Breast epithelium (tissue), 4 donors: ENCODE data around the gene KIF26B. TPM values are rescaled to one million over a fixed set of nuclear protein-coding genes. Genes with fewer than 3 reads are reported as not detected.

Source experiments
- DNase-seq, 2 donors: peaks; one replicate each; pipeline ENCODE4 v3.0.0-alpha.2; 2019; ENCODE audit warnings: low spot score in 2 of 2
- H3K27ac ChIP-seq, 2 donors: fragments of 200-600 bp; sonication (generic) in 1 of 2; one replicate each; pipeline ENCODE4 v1.5.1; 2016 to 2019; ENCODE audit warnings: mild to moderate bottlenecking in 1 of 2
- H3K27me3 ChIP-seq, 2 donors: fragments of 200-600 bp; sonication (generic) in 1 of 2; one replicate each; pipeline versions ENCODE4 v1.5.1 to v1.6.0; 2017 to 2019; ENCODE audit warnings: control low read depth in 1 of 2, mild to moderate bottlenecking in 1 of 2
- H3K36me3 ChIP-seq: fragments of 200-600 bp; one replicate; pipeline ENCODE4 v1.5.1; 2019
- H3K4me1 ChIP-seq, 2 donors: fragments of 200-600 bp; sonication (generic); one replicate each; pipeline ENCODE4 v1.5.1; 2016 to 2019; ENCODE audit warnings: control low read depth in 1 of 2
- H3K4me3 ChIP-seq, 3 donors: fragments of 200-600 bp; sonication (generic); 1 replicate in 2 of 3; 2 replicates in 1 of 3; pipeline ENCODE4 v1.5.1; 2016 to 2019; ENCODE audit warnings: mild to moderate bottlenecking in 3 of 3, moderate library complexity in 2 of 3
- H3K9me3 ChIP-seq, 2 donors: fragments of 200-600 bp; sonication (generic) in 1 of 2; one replicate each; pipeline ENCODE4 v1.5.1; 2016 to 2019; ENCODE audit warnings: control low read depth in 1 of 2
- CTCF ChIP-seq, 3 donors: fragments of 450-650 bp; IDR thresholded peaks; one replicate each; pipeline ENCODE4 v1.5.1; 2016 to 2017; ENCODE audit warnings: antibody characterized with exemption in 3 of 3, mild to moderate bottlenecking in 3 of 3, moderate library complexity in 3 of 3
- POLR2A ChIP-seq: fragments of 450-650 bp; IDR thresholded peaks from one replicate; pipeline ENCODE4 v1.6.1; 2016; ENCODE audit warnings: antibody characterized with exemption, mild to moderate bottlenecking, moderate library complexity
- POLR2AphosphoS5 ChIP-seq, 3 donors: sonication (generic); formaldehyde crosslinking; IDR thresholded peaks; one replicate each; pipeline ENCODE4 v1.6.1; 2017; ENCODE audit warnings: antibody characterized with exemption in 3 of 3
- intact Hi-C: fragments of 100-400 bp; cut with DNase I; formaldehyde crosslinking; loops from one replicate; pipeline ENCODE4 v1.15.1; 2023; ENCODE audit warnings: low total_unique reads
- total RNA-seq, 3 donors: library from RNA; depleted of rRNA; stranded (reverse); fragments of >200 nt; gene quantifications; one replicate each; pipeline ENCODE4 v1.1.0, GENCODE V29; 2016

KIF26B gene
- total RNA-seq, 3 donors from 2014 or later = 0.32 to 1.0 (median 0.33) TPM

GRCh38 chr1:245160288-245160687 is 5.5 kb downstream of the KIF26B start:
- intact Hi-C loops = no loop called here
- no peak overlapping the region for H3K4me3 ChIP-seq
- no peak for TF ChIP-seq POLR2AphosphoS5 (IDR thresholded peaks at IDR 0.05)
- TF ChIP-seq POLR2A = no peak
- TF ChIP-seq CTCF (IDR thresholded peaks at IDR 0.05) = no peak
- H3K36me3 ChIP-seq = no peaks in the 10 kb centered on the region
- no peak for DNase-seq
- H3K4me1 ChIP-seq = no peaks in the 10 kb centered on the region
- H3K27ac ChIP-seq = no peak overlapping the region
- no peaks in the 10 kb centered on the region for H3K9me3 ChIP-seq
- no peaks in the 10 kb centered on the region for H3K27me3 ChIP-seq

DNA sequence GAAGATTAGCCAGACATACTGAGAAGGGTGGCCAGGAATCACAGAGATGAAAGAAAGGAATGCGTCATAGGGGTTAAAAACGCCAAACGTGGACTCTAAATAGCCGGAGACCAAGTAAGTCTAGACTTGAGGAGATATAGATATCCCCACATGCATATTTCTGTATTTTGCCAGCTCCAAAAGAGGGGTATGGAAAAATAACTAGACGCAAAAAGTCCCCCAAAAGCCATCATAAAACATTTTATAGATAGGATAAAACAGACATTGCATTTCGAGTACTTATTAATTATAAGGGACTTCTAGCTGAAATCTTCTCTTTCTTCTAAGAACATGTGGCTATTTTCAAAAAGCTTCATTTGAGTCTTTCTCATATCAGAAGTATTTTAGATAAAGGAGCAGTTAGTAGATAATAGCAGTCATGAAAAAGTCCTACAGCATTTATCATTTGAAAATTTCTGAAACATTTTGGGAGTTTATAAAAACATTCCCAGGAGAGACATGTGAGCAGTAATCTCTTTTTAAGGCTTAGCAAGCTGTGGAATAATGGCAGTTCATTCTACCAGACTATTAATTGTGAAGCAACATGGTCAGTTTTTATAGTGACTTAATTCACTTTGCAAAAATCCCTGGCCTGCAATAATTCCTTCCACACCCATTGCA is 6.1 kb downstream of the KIF26B start:
- H3K4me1 ChIP-seq = no peaks in the 10 kb centered on the region
- H3K27ac ChIP-seq = no peak overlapping the region
- TF ChIP-seq POLR2AphosphoS5 (IDR thresholded peaks at IDR 0.05) (no peak), POLR2A (no peak), CTCF (IDR thresholded peaks at IDR 0.05) (no peak)
- H3K27me3 ChIP-seq = no peaks in the 10 kb centered on the region
- H3K4me3 ChIP-seq = no peak overlapping the region
- DNase-seq = no peak
- H3K36me3 ChIP-seq = no peaks in the 10 kb centered on the region
- H3K9me3 ChIP-seq = no peaks in the 10 kb centered on the region
- intact Hi-C loops = no loop called here

GRCh38 chr1:245161866-245162265 is 7.1 kb downstream of the KIF26B start:
- no peak for DNase-seq
- intact Hi-C loops = no loop called here
- Histone ChIP-seq H3K27me3 (no peaks in the 10 kb centered on the region), H3K9me3 (no peaks in the 10 kb centered on the region), H3K4me1 (no peaks in the 10 kb centered on the region), H3K27ac (no peak overlapping the region), H3K4me3 (no peak overlapping the region), H3K36me3 (no peaks in the 10 kb centered on the region)
- TF ChIP-seq POLR2AphosphoS5 (IDR thresholded peaks at IDR 0.05) (no peak), POLR2A (no peak), CTCF (IDR thresholded peaks at IDR 0.05) (no peak)

DNA sequence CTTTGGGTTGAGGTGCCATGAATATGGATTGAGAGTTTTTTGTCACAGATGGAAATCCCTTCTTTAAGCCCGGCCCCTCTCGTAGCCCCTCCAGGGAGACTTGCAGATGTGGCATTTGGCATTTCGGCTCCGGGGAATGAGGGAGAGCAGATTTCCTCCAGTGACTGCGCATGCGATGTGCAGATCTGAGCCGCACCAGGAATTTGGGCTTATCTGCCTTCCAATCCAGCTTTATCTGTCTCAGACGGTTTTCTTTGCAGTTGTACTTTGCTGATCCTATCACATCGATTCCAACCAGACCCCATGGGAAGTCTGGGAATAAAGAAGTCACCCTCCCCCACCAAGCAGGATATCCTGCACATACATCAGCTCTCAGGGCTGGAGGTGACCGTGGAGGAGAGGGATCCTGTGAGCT is 11.7 kb downstream of the KIF26B start:
- Histone ChIP-seq H3K36me3 (no peaks in the 10 kb centered on the region), H3K4me1 (no peaks in the 10 kb centered on the region), H3K27ac (no peak overlapping the region), H3K9me3 (no peaks in the 10 kb centered on the region), H3K4me3 (peak overlapping the region; percentile 12 to 53 (median 39)), H3K27me3 (no peaks in the 10 kb centered on the region)
- TF ChIP-seq CTCF (IDR thresholded peaks at IDR 0.05) (no peak), POLR2AphosphoS5 (IDR thresholded peaks at IDR 0.05) (no peak), POLR2A (no peak)
- intact Hi-C loops = no loop called here
- DNase-seq = no peak

DNA sequence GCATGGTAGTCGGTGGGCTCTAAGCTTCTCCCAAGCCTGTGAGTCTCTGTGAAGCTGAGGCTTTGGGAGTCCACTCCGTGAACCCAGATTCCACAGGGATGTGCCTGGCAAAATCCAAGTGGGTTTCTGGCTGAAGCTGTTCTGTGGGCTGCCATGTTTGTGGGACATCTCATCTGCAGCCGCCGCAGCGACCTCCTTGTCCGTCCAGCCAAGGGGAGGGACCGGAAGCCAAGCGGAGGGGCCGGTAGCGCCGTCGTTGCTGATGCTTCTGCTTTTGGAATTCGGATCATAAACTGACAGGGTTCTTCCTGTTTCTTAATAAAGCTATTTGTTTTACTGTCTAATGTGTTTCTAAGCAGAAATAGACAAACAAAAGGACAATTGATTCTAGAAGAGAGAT is 13.3 kb downstream of the KIF26B start:
- Histone ChIP-seq H3K36me3 (no peaks in the 10 kb centered on the region), H3K4me1 (no peaks in the 10 kb centered on the region), H3K27me3 (no peaks in the 10 kb centered on the region), H3K9me3 (no peaks in the 10 kb centered on the region), H3K4me3 (no peak overlapping the region), H3K27ac (no peak overlapping the region)
- TF ChIP-seq POLR2AphosphoS5 (IDR thresholded peaks at IDR 0.05) (no peak), CTCF (IDR thresholded peaks at IDR 0.05) (no peak)
- no peak for DNase-seq
- intact Hi-C loops = no loop called here
